Skeletal muscle cell (primary cell): ENCODE data around the gene PGK1.
"Not testable (repeated sequence)": the region's sequence is repeated elsewhere in the genome, so short reads cannot be mapped to it uniquely, and the experiment has no call there.

Source experiments
- DNase-seq: peaks from one replicate; pipeline ENCODE4 v3.0.0-alpha.2; 2010; ENCODE audit warnings: low read depth
- H3K4me3 ChIP-seq: 2 replicates; pipeline ENCODE4 v1.5.1; 2011; ENCODE audit warnings: low read depth, mild to moderate bottlenecking, control low read depth, low read length, moderate library complexity

PGK1 gene

GRCh38 chrX:78163175-78163574, 59.1 kb downstream of the PGK1 start:
- H3K4me3 ChIP-seq, DNase-seq: not testable (repeated sequence)

- DNase-seq = no peak
- no peak overlapping the region for H3K4me3 ChIP-seq
These were observed 61.4 kb downstream of the PGK1 start for GRCh38 chrX:78165425-78165824.

GRCh38 chrX:78168065-78168464, 64.0 kb downstream of the PGK1 start:
- no peak overlapping the region for H3K4me3 ChIP-seq
- DNase-seq = no peak
